Renal cortex interstitium (tissue), 11 donors: ENCODE results near the gene RHOG. TPM values are rescaled to one million over a fixed set of nuclear protein-coding genes. Genes with fewer than 3 reads are reported as not detected.
"Not testable (repeated sequence)": the region's sequence is repeated elsewhere in the genome, so short reads cannot be mapped to it uniquely, and the experiment has no call there.

Experiments used
- DNase-seq, 11 donors: peaks; one replicate each; pipeline ENCODE4 v3.0.0-alpha.2; 2013; ENCODE audit warnings: low read depth in 9 of 11, low spot score in 4 of 11; ENCODE audit errors: extremely low read depth in 1 of 11
- polyA plus RNA-seq, 3 donors: library from polyadenylated mRNA; unstranded; fragments of 120-200 nt; gene quantifications; one replicate each; pipeline ENCODE4 v1.2.1, GENCODE V29; 2013; ENCODE audit not compliant: insufficient read length in 3 of 3

The RHOG gene
- polyA plus RNA-seq, 3 donors, result 21.2 to 30.9 (median 21.4) TPM

DNA sequence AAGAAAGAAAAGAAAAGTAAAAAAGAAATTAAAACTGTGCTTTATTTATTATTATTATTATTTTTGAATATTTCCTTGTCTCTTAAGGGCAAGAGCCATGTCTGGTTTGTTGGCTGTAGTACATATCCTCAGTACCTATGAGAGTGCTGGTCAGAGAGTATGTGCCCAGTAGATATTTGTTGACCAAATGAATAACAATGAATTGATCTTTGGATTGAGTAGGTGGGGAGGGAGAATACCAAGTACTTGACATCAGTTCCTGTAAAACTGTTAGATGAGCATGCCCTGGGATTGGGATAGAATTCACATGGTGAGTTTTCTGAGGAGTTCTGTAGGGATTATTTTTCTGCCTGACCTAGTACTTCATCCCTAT, 26.1 kb upstream of the RHOG start:
- DNase-seq, result no peak

DNA sequence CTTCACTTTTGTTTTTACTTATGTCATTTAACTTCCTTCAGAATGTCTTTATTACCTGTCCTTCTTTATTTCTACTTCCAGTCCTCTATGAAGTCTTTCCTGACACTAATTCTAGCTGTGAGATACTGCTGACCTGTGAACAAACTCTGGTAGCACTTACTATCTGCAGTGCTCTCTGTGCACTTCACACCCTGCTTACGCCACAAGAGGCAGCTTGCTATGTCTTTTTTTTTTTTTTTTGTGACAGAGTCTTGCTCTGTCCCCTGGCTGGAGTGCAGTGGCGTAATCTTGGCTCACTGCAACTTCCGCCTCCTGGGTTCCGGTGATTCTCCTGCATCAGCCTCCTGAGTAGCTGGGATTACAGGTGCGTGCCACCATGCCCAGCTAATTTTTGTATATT, 25.4 kb upstream of the RHOG start:
- no peak for DNase-seq

DNA sequence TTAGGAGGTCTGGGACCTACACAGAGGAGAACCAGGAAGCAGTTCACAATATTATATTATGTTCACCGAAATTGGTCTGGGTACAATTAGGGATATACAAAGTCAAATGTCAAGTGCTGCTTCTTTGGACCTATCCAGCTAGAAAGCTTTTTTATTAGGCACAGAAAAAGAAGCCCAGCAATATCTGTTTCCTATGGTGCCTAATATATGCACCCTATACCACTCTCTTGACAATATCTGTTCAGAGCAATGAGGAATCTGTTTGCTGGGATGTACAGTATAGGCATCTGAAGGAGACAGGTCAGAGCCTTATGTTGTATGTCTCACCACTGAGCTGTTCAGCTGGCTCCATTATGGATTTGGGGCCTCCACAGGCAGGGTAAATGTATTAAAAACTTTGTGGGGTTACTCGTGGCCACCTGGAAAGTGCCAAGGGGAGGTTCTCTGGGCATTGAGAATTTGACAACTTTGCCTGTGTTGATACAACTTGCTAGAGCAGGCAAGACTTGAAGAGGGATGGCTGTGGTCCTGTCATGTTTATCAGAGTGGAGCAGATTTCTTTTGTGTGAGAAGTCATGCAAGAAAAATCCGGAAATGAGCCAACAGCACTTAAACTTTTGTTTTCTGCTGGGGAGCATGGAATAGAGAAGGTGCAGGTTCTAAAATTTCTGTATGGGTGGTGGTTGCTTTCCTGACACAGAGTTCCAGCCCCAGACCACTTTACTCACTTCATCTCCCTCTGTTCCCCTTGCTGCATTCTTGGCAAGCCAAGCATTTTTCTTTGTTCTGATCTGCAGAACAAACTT, 24.8 kb upstream of the RHOG start:
- DNase-seq, result peak in 2 of 11 donors; percentile 11 to 42

- DNase-seq, result no peak
Measured at GRCh38 chr11:3861683-3862082, 20.9 kb upstream of the RHOG start.

GRCh38 chr11:3860898-3861393, 20.2 kb upstream of the RHOG start:
- not testable (repeated sequence) for DNase-seq

GRCh38 chr11:3860375-3860774, 19.6 kb upstream of the RHOG start:
- no peak for DNase-seq

DNA sequence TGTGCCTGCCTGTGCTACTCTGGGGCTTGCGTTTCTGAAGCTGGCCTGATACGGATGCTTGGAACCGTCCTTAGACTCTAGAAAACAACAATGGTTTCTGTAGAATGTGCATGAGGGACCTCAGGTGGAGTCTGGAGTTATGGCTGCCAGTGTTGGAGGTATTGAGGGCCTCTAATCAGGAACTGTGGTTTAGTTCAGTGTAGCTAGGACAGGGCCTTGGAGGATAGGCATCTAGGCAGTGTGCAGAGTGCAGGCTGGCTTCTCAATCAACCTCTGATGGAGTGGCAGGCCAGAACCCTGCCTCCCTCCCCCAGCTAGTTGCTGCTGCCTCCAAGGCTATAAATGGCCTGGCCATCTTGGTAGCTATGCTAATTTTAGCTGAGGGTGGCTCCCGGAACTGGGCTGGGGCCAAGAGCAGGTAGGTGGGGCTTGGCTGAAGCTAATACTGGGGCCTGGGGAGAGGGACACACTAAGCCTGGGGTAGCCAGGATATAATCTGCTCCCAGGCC, 18.7 kb upstream of the RHOG start:
- DNase-seq, result no peak

DNA sequence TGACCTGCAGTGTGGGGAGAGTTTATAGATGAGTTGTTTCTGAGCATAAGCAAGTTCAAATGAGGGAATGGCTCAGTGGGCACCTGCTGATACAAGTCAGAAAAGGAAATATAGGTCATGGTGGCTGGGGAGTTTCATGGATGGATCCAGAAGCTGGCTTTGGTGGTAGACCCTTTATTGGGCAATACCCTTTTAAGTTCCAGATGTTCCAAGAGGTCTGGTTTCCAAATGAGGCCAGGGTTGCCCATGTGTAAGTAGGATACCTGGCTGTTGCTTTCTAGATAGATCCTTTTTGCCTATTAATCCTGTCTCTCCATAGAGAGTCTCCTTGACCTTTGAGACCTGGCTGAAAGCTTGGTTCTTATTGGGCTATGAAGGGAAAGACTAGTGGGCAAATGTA, 16.9 kb upstream of the RHOG start:
- DNase-seq, result no peak

DNA sequence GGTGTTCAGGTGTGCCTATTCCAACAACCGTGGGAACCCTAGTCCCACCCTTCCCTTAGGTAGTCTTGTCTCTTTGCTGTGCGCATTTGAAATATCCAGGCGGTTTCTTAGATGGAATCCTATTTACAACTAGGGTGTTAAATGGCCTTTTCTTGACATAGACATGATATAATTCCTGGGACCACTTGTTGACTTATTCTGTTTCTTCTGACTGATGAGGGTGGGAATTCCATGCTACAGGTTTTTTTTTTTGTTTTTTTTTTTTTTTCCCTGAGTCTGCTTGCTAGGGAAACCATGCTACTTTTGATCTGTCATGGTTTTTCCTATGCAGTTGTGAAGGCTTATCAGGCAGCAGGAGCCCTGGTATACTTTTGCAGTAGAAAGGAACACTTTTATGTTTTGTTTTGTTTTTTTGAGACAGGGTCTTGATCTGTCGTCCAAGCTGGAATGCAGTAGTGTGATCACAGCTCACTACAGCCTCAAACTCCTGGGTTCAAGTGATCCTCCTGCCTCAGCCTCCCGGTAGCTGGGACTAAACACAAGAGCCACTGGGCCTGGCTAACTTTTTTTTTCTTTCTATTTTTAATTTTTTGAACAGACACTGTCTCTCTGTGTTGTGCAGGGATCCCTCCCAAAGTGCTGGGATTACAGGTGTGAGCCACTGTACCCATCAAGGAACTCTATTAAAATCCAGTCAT, 16.2 kb upstream of the RHOG start:
- no peak for DNase-seq

GRCh38 chr11:3855808-3856491, 15.2 kb upstream of the RHOG start:
- DNase-seq, result no peak

- DNase-seq, result peak; percentile 81 to 93 (median 91)
Measured at GRCh38 chr11:3854977-3855807, 14.4 kb upstream of the RHOG start, which contains the start of gene STIM1. TSS of gene STIM1 (plus strand) at chr11:3855664. CDS start at chr11:3856271, 607 bp downstream.

GRCh38 chr11:3854660-3854976, 13.9 kb upstream of the RHOG start:
- DNase-seq, result no peak

DNA sequence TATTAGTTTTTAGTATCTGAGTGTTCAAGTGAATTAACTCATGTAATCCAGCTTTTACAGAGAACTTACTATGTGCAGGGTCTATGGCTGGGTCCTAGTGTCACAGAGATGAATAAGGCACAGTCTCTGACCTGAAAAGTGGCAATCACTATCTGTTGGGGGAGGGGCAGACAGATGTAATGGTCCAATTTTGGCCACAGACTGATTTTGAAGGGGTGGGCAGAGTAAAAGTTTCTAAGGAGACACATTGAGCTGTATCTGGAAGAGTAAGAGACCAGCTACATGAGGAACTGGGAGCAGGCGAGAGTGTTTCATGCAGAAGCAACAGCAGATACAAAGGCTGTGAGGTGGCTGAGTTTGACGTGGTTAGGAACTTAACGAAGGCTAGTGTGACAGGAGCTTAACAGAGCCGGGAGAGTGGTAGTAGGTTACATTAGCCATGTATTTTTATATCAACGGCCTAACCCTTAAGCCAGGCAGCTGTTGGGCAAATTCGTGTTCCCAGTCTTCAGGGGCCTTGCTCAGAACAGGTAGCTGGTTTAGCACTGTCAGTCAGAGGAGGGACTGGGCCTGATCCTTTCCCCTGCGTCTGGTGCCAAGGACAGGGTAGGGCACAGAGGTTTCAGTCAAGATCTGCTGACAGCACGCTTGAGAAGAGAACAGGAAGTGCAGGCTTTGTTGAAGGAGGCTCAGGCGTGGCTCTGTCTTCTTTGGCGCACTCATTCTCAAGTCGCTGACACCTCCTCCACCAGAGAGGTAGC, 13.3 kb upstream of the RHOG start:
- no peak for DNase-seq

DNA sequence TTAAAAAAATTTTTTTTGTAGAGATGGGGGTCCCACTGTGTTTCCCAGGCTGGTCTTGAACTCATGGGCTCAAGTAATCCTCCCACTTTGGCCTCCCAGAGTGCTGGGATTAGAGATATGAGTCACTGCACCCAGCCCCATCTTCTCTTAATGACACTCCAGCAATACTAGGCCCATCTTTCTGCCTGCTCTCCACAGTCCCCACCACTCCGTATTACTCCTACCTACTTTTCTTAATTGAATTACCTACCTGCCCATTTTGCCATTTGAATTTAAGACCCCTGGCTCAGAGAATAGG, 12.7 kb upstream of the RHOG start:
- no peak for DNase-seq

DNA sequence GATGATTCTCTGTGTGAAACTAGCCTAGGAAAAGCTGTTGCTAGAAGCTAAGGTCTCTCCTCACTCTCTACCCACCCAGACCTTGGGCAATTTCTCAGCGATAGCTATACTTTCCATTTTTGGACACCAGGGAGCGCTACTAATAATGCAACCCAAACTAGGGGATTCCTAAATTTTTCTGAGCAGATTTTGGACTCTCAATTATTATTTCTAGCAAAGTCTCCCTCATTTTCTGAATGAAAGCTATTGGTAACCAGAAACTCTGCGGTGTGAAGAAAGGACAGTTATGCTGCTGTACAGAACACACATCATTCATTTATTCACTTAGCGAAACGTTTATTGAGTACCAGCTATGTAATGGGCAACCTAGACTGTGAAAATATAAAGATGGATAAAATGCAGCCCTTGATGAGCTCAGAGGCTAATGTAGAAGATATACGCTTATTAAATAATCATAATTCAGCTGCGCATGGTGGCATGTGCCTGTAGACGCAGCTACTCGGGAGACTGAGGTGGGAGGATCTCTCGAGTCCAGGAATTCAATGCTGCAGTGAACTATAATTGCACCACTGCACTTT, 8.6 kb upstream of the RHOG start:
- DNase-seq, result peak in 1 of 11 donors; percentile 39

DNA sequence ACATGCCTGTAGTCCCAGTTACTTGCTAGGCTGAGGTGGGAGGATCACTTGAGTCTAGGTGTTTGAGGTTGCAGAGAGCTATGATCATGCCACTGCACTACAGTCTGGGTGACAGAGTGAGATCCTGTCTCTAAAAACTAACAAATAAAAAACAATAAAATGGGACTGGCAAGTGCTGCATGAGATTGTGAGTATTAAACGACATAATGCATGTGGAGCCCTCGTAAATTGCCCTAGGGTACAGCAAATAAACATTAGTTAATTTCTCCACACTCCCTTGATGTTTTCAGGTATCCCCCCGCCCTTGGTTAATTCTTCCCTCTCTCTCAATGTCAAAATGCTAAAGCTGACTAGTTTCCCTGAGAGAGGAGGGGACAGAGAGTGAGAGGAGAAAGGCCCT, 4.9 kb upstream of the RHOG start:
- no peak for DNase-seq

GRCh38 chr11:3845246-3845645, 4.5 kb upstream of the RHOG start:
- no peak for DNase-seq

- no peak for DNase-seq
Measured at GRCh38 chr11:3843326-3843725, 2.6 kb upstream of the RHOG start.
